Stimulated activated naive CD4-positive, alpha-beta T cell (primary cell): ENCODE measurements around the gene CRY2.
A peak's percentile ranks its signal among the peaks of the same experiment; 100 is the strongest.

Source experiments
- DNase-seq, 6 experiments: peaks; one replicate each; lab custom pipeline; 2025; lab: John Stamatoyannopoulos, UW

Gene CRY2

GRCh38 chr11:45879803-45880686 lies 32.8 kb downstream of the CRY2 start:
- DNase-seq: no peak

- no peak for DNase-seq
Measured at GRCh38 chr11:45880772-45881570, 33.7 kb downstream of the CRY2 start.

GRCh38 chr11:45881708-45882368 lies 34.6 kb downstream of the CRY2 start:
- DNase-seq: no peak

GRCh38 chr11:45884596-45885185 lies 37.4 kb downstream of the CRY2 start:
- no peak for DNase-seq

GRCh38 chr11:45885274-45885920 lies 38.1 kb downstream of the CRY2 start, which contains the start of gene MAPK8IP1:
Gene MAPK8IP1, plus strand, starts transcription at chr11:45885651. Its CDS starts 170 bp downstream, at chr11:45885821.
- DNase-seq: peak; percentile 11 to 62 (median 52)

- no peak for DNase-seq
Measured at GRCh38 chr11:45885921-45886721, 38.8 kb downstream of the CRY2 start.

GRCh38 chr11:45886816-45887520 lies 39.7 kb downstream of the CRY2 start:
- DNase-seq: no peak

GRCh38 chr11:45887587-45887986 lies 40.3 kb downstream of the CRY2 start:
- no peak for DNase-seq

GRCh38 chr11:45889555-45889954 lies 42.3 kb downstream of the CRY2 start:
- no peak for DNase-seq

GRCh38 chr11:45889966-45890365 lies 42.7 kb downstream of the CRY2 start:
- DNase-seq: no peak

GRCh38 chr11:45890886-45891550 lies 43.7 kb downstream of the CRY2 start:
- no peak for DNase-seq

GRCh38 chr11:45892856-45893255 lies 45.6 kb downstream of the CRY2 start:
- no peak for DNase-seq

GRCh38 chr11:45894555-45895247 lies 47.4 kb downstream of the CRY2 start:
- DNase-seq: no peak

- DNase-seq: no peak
Measured at GRCh38 chr11:45895553-45896259, 48.4 kb downstream of the CRY2 start.

- DNase-seq: no peak
Measured at GRCh38 chr11:45896422-45896984, 49.2 kb downstream of the CRY2 start.

GRCh38 chr11:45897556-45897955 lies 50.3 kb downstream of the CRY2 start:
- no peak for DNase-seq

GRCh38 chr11:45899086-45899447 lies 51.8 kb downstream of the CRY2 start:
- no peak for DNase-seq
